Suprapubic skin (tissue), 3 donors: Measurements from ENCODE around the gene PCSK5.

ENCODE experiments used
- POLR2A ChIP-seq, 2 donors: fragments of 450-650 bp; IDR thresholded peaks; one replicate each; pipeline ENCODE4 v1.6.1; 2017; ENCODE audit warnings: antibody characterized with exemption in 2 of 2, mild to moderate bottlenecking in 2 of 2, moderate library complexity in 2 of 2
- TF ChIP-seq, protein P1 (sequence below), 2 donors: fragments of 200-600 bp in 1 of 2; fragments of 450-650 bp in 1 of 2; sonication (generic) in 1 of 2; IDR thresholded peaks; one replicate each; pipeline ENCODE4 v1.5.1; 2016 to 2019; ENCODE audit warnings: antibody characterized with exemption in 2 of 2, mild to moderate bottlenecking in 1 of 2, moderate library complexity in 1 of 2

GRCh38 chr9:76020652-76021051, 130.2 kb downstream of the PCSK5 start:
- TF ChIP-seq, protein P1, sequence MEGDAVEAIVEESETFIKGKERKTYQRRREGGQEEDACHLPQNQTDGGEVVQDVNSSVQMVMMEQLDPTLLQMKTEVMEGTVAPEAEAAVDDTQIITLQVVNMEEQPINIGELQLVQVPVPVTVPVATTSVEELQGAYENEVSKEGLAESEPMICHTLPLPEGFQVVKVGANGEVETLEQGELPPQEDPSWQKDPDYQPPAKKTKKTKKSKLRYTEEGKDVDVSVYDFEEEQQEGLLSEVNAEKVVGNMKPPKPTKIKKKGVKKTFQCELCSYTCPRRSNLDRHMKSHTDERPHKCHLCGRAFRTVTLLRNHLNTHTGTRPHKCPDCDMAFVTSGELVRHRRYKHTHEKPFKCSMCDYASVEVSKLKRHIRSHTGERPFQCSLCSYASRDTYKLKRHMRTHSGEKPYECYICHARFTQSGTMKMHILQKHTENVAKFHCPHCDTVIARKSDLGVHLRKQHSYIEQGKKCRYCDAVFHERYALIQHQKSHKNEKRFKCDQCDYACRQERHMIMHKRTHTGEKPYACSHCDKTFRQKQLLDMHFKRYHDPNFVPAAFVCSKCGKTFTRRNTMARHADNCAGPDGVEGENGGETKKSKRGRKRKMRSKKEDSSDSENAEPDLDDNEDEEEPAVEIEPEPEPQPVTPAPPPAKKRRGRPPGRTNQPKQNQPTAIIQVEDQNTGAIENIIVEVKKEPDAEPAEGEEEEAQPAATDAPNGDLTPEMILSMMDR (IDR thresholded peaks at IDR 0.05) = no peak
- TF ChIP-seq POLR2A (IDR thresholded peaks at IDR 0.05) = no peak
